IMR-90 (cell line): Measurements from ENCODE around the gene RMC1.

Experiments
- CEBPB ChIP-seq: IDR thresholded peaks from 2 replicates; pipeline ENCODE4 v1.6.1; 2012; ENCODE audit warnings: low read depth, low read length, improper control_type of control experiment
- FOS ChIP-seq: fragments of 150-350 bp; IDR thresholded peaks from 2 replicates; pipeline ENCODE4 v1.6.1; 2016; ENCODE audit warnings: low read depth, low read length
- NFE2L2 ChIP-seq: fragments of 150-350 bp; IDR thresholded peaks from 2 replicates; pipeline ENCODE4 v1.6.1; 2016; ENCODE audit warnings: low read depth, mild to moderate bottlenecking, low read length
- POLR2A ChIP-seq: IDR thresholded peaks from 2 replicates; pipeline ENCODE4 v1.6.1; 2012; ENCODE audit warnings: mild to moderate bottlenecking, low read depth, low read length
- RFX5 ChIP-seq: IDR thresholded peaks from 2 replicates; pipeline ENCODE4 v1.8.0; 2012; ENCODE audit warnings: low read depth, mild to moderate bottlenecking, low read length, moderate library complexity
- TF ChIP-seq, protein P1 (sequence below): conservative IDR thresholded peaks from 2 replicates; pipeline ENCODE4 v1.5.1; 2012; ENCODE audit warnings: mild to moderate bottlenecking, low read depth, low read length, improper control_type of control experiment
- TF ChIP-seq, protein P2 (sequence below): fragments of 150-350 bp; IDR thresholded peaks from 2 replicates; pipeline ENCODE4 v1.6.1; 2017; ENCODE audit warnings: mild to moderate bottlenecking, antibody characterized with exemption, low read length, low read depth

DNA sequence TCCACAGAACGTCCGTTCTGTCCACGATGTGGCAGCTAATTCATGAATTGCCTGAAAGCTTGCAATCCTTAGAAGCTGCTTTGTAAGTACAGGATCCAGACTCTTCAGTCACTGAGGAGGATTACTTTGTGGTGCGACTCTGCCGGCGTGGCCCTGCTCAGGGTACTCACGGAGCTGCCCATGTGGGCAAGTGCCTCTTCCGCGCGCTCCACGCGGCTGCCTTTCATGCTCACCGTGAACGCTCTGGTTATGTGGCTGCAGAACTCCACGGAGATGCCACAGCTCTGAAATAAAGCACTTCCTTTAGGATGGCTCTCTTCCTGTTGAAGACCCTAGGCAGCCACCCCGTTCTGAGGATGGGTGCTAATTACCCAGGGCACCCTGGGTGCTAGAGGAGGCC, 31.0 kb downstream of the RMC1 start:
- TF ChIP-seq, protein P1, sequence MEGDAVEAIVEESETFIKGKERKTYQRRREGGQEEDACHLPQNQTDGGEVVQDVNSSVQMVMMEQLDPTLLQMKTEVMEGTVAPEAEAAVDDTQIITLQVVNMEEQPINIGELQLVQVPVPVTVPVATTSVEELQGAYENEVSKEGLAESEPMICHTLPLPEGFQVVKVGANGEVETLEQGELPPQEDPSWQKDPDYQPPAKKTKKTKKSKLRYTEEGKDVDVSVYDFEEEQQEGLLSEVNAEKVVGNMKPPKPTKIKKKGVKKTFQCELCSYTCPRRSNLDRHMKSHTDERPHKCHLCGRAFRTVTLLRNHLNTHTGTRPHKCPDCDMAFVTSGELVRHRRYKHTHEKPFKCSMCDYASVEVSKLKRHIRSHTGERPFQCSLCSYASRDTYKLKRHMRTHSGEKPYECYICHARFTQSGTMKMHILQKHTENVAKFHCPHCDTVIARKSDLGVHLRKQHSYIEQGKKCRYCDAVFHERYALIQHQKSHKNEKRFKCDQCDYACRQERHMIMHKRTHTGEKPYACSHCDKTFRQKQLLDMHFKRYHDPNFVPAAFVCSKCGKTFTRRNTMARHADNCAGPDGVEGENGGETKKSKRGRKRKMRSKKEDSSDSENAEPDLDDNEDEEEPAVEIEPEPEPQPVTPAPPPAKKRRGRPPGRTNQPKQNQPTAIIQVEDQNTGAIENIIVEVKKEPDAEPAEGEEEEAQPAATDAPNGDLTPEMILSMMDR: no peak
- TF ChIP-seq NFE2L2 (no peak), FOS (no peak), POLR2A (no peak), CEBPB (no peak), RFX5 (no peak)
- TF ChIP-seq, protein P2, sequence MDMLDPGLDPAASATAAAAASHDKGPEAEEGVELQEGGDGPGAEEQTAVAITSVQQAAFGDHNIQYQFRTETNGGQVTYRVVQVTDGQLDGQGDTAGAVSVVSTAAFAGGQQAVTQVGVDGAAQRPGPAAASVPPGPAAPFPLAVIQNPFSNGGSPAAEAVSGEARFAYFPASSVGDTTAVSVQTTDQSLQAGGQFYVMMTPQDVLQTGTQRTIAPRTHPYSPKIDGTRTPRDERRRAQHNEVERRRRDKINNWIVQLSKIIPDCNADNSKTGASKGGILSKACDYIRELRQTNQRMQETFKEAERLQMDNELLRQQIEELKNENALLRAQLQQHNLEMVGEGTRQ: no peak
